ENCODE measurements around the gene ENOX1. TPM values are rescaled to one million over a fixed set of nuclear protein-coding genes. Genes with fewer than 3 reads are reported as not detected.

Gene ENOX1
- total and polyA plus RNA-seq, 9 of the 15 experiments (the other 6 are each of a cell fraction or from before 2014, with no cell fraction given) = not detected

- POLR2A ChIA-PET = no interaction called here
Measured at GRCh38 chr13:43755844-43756243, 30.9 kb downstream of the ENOX1 start.

GRCh38 chr13:43751624-43752023 is 35.1 kb downstream of the ENOX1 start:
- Histone ChIP-seq H3K27ac (ENCODE audit: extremely low read depth, low read depth, low read length) (no peak overlapping the region), H3K9me3 (replicated peaks; ENCODE audit: control insufficient read depth, insufficient read depth, low read depth, low read length) (no peaks in the 10 kb centered on the region), H3K4me2 (ENCODE audit: insufficient read depth, low read length) (no peak overlapping the region), H3K9ac (ENCODE audit: insufficient read depth in 1 of 2, low read depth in 2 of 2, low read length in 2 of 2) (no peak overlapping the region), H2AFZ (ENCODE audit: low read depth, low read length) (no peak overlapping the region), H3K36me3 (ENCODE audit: control insufficient read depth, insufficient read depth, low read length) (no peaks in the 10 kb centered on the region), H4K20me1 (replicated peaks; ENCODE audit: control insufficient read depth, insufficient read depth, low read length) (no peaks in the 10 kb centered on the region), H3K4me1 (replicated peaks in 1 of 2; ENCODE audit: control insufficient read depth in 2 of 2, insufficient read depth in 2 of 2, low read length in 2 of 2) (no peaks in the 10 kb centered on the region), H3K9me1 (ENCODE audit: control insufficient read depth, insufficient read depth, low read length) (no peaks in the 10 kb centered on the region), H3K79me2 (ENCODE audit: control insufficient read depth, insufficient read depth, low read length) (no peaks in the 10 kb centered on the region), H3K4me3 (no peak overlapping the region), H3K27me3 (ENCODE audit: control insufficient read depth in 2 of 2, insufficient read depth in 2 of 2, low read length in 2 of 2) (no peaks in the 10 kb centered on the region)
- FAIRE-seq (no peak), DNase-seq (ENCODE audit: extremely low read depth in 1 of 4, low spot score in 3 of 4) (no peak), ATAC-seq (no peak)
- intact Hi-C loops (cut with micrococcal nuclease) = no loop called here
- TF ChIP-seq TFAM (CRISPR knock-in tag; conservative IDR thresholded peaks at IDR 0.05) (no peak), THAP12 (CRISPR knock-in tag; IDR thresholded peaks at IDR 0.05) (no peak), FOXJ2 (tag; IDR thresholded peaks at IDR 0.05) (no peak), GABPA (tag; conservative IDR thresholded peaks at IDR 0.05; ENCODE audit: low read depth) (no peak), SP2 (IDR thresholded peaks at IDR 0.05; ENCODE audit: extremely low read depth, low read depth, low read length, poor library complexity, severe bottlenecking) (no peak), SFPQ (IDR thresholded peaks at IDR 0.05; ENCODE audit: low read depth, low read length) (no peak)
- WGBS (ENCODE audit: insufficient coverage, low coverage, missing lambda C conversion rate) = 0% methylated on average over 3 of the region's 3 CpGs
- no TSS peak for BruUV-seq (replicated peaks)
- in situ Hi-C loops (cut with MboI) = no loop called here
- POLR2A ChIA-PET = interaction anchor here (0.7 kb wide), 1 partner anchor 32 kb away, joined by 3 read pairs; no protein-coding TSS in a partner anchor
- CTCF ChIA-PET (ENCODE audit: low intra/inter-chr PET ratio) = no interaction called here

More at GRCh38 chr13:43755844-43756243, 30.9 kb downstream of the ENOX1 start:
- no TSS peak for BruUV-seq (replicated peaks)
- H3K9ac ChIP-seq (ENCODE audit: insufficient read depth in 1 of 2, low read depth in 2 of 2, low read length in 2 of 2) = no peak overlapping the region
- intact Hi-C loops (cut with micrococcal nuclease) (no loop called here), in situ Hi-C loops (cut with MboI) (no loop called here)
- TF ChIP-seq XRCC5 (IDR thresholded peaks at IDR 0.05; ENCODE audit: low read depth, low read length) (no peak), PRPF4 (IDR thresholded peaks at IDR 0.05; ENCODE audit: insufficient read depth, low read depth, low read length, poor library complexity, severe bottlenecking) (no peak), MEF2D (tag; conservative IDR thresholded peaks at IDR 0.05; ENCODE audit: low read depth) (no peak)
- H3K27me3 ChIP-seq (ENCODE audit: control insufficient read depth in 2 of 2, insufficient read depth in 2 of 2, low read length in 2 of 2) = no peaks in the 10 kb centered on the region
- H3K4me2 ChIP-seq (ENCODE audit: insufficient read depth, low read length) = no peak overlapping the region
- H3K9me3 ChIP-seq (replicated peaks; ENCODE audit: control insufficient read depth, insufficient read depth, low read depth, low read length) = no peaks in the 10 kb centered on the region
- no peak overlapping the region for H3K4me3 ChIP-seq
- no peaks in the 10 kb centered on the region for H3K36me3 ChIP-seq (ENCODE audit: control insufficient read depth, insufficient read depth, low read length)
- ATAC-seq (no peak), FAIRE-seq (no peak), DNase-seq (ENCODE audit: extremely low read depth in 1 of 4, low spot score in 3 of 4) (no peak)
- no peaks in the 10 kb centered on the region for H3K79me2 ChIP-seq (ENCODE audit: control insufficient read depth, insufficient read depth, low read length)
- H2AFZ ChIP-seq (ENCODE audit: low read depth, low read length) = no peak overlapping the region
- WGBS (ENCODE audit: insufficient coverage, low coverage, missing lambda C conversion rate) = 0% methylated on average over 1 of the region's 1 CpG
- no peaks in the 10 kb centered on the region for H4K20me1 ChIP-seq (replicated peaks; ENCODE audit: control insufficient read depth, insufficient read depth, low read length)
- no peak overlapping the region for H3K27ac ChIP-seq (ENCODE audit: extremely low read depth, low read depth, low read length)
- H3K4me1 ChIP-seq (replicated peaks in 1 of 2; ENCODE audit: control insufficient read depth in 2 of 2, insufficient read depth in 2 of 2, low read length in 2 of 2) = no peaks in the 10 kb centered on the region
- CTCF ChIA-PET (ENCODE audit: low intra/inter-chr PET ratio) = no interaction called here
- H3K9me1 ChIP-seq (ENCODE audit: control insufficient read depth, insufficient read depth, low read length) = no peaks in the 10 kb centered on the region
